LoVo (cell line): ENCODE results near the gene CSHL1.
"Not testable (repeated sequence)": the region's sequence is repeated elsewhere in the genome, so short reads cannot be mapped to it uniquely, and the experiment has no call there.

Experiments
- DNase-seq: peaks from one replicate; pipeline ENCODE4 v3.0.0-alpha.2; 2016; ENCODE audit warnings: low spot score

CSHL1 gene

GRCh38 chr17:63882626-63883126 lies 28.4 kb downstream of the CSHL1 start:
- DNase-seq: not testable (repeated sequence)

GRCh38 chr17:63881935-63882601 lies 29.0 kb downstream of the CSHL1 start, which contains the start of gene GH2:
Gene GH2, minus strand, starts transcription at chr17:63881944. Its CDS starts 143 bp downstream, at chr17:63881801.
- DNase-seq: peak; percentile 64

- DNase-seq: not testable (repeated sequence)
Observed at GRCh38 chr17:63881337-63881736, 29.7 kb downstream of the CSHL1 start.

- DNase-seq: no peak
Observed at GRCh38 chr17:63880706-63881105, 30.4 kb downstream of the CSHL1 start.

- not testable (repeated sequence) for DNase-seq
Observed at GRCh38 chr17:63878413-63878812, 32.6 kb downstream of the CSHL1 start.

- DNase-seq: not testable (repeated sequence)
Observed at GRCh38 chr17:63874693-63875092, 36.4 kb downstream of the CSHL1 start.

GRCh38 chr17:63874061-63874626 lies 36.9 kb downstream of the CSHL1 start:
- not testable (repeated sequence) for DNase-seq

GRCh38 chr17:63873577-63873976 lies 37.5 kb downstream of the CSHL1 start, which contains the start of gene CSH2:
Gene CSH2, minus strand, starts transcription at chr17:63873677. Its CDS starts 63 bp downstream, at chr17:63873614.
- not testable (repeated sequence) for DNase-seq

GRCh38 chr17:63871646-63872365 lies 39.3 kb downstream of the CSHL1 start:
- DNase-seq: not testable (repeated sequence)

GRCh38 chr17:63870292-63870665 lies 40.8 kb downstream of the CSHL1 start:
- not testable (repeated sequence) for DNase-seq

- not testable (repeated sequence) for DNase-seq
Observed at GRCh38 chr17:63869491-63870291, 41.4 kb downstream of the CSHL1 start.

- not testable (repeated sequence) for DNase-seq
Observed at GRCh38 chr17:63866625-63867024, 44.4 kb downstream of the CSHL1 start.
